NCI-H2081 (cell line): ENCODE results near the gene SHC2.
"Not testable (repeated sequence)": the region's sequence is repeated elsewhere in the genome, so short reads cannot be mapped to it uniquely, and the experiment has no call there.

Source experiments
- DNase-seq, 2 experiments: peaks; one replicate each; lab custom pipeline; 2025; lab: John Stamatoyannopoulos, UW

Gene SHC2

GRCh38 chr19:492091-492531 lies 31.3 kb upstream of the SHC2 start:
- no peak for DNase-seq

- no peak for DNase-seq
These were observed 30.4 kb upstream of the SHC2 start for GRCh38 chr19:491146-491741.

GRCh38 chr19:489418-490196 lies 28.8 kb upstream of the SHC2 start:
- DNase-seq, result no peak

- peak; percentile 92 to 95 for DNase-seq
These were observed 27.9 kb upstream of the SHC2 start for GRCh38 chr19:488505-489417.

GRCh38 chr19:485583-486236 lies 24.9 kb upstream of the SHC2 start:
- peak; percentile 41 to 71 for DNase-seq

GRCh38 chr19:485077-485476 lies 24.2 kb upstream of the SHC2 start:
- DNase-seq, result peak; percentile 37 to 79

GRCh38 chr19:484494-484893 lies 23.7 kb upstream of the SHC2 start:
- DNase-seq, result no peak

GRCh38 chr19:483332-484072 lies 22.7 kb upstream of the SHC2 start:
- DNase-seq, result no peak

- no peak for DNase-seq
These were observed 21.6 kb upstream of the SHC2 start for GRCh38 chr19:482186-483041.

- not testable (repeated sequence) for DNase-seq
These were observed 20.3 kb upstream of the SHC2 start for GRCh38 chr19:481100-481499.

- DNase-seq, result no peak
These were observed 19.4 kb upstream of the SHC2 start for GRCh38 chr19:480016-480855.

GRCh38 chr19:478976-479375 lies 18.1 kb upstream of the SHC2 start:
- DNase-seq, result peak in 1 of 2 experiments; percentile 38

GRCh38 chr19:478236-478903 lies 17.5 kb upstream of the SHC2 start:
- no peak for DNase-seq

GRCh38 chr19:475360-475759 lies 14.5 kb upstream of the SHC2 start:
- DNase-seq, result no peak

- no peak for DNase-seq
These were observed 13.6 kb upstream of the SHC2 start for GRCh38 chr19:474126-475078.

- DNase-seq, result no peak
These were observed 11.4 kb upstream of the SHC2 start for GRCh38 chr19:472005-472858.

GRCh38 chr19:470701-471100 lies 9.9 kb upstream of the SHC2 start:
- DNase-seq, result no peak
